T-helper 2 cell (primary cell): ENCODE results near the gene KYNU.

Source experiments
- DNase-seq, 5 experiments: peaks; one replicate each; pipeline versions ENCODE4 v3.0.0 to v3.0.0-alpha.2; 2012 to 2022

KYNU gene

GRCh38 chr2:142973160-142973821 lies 95.8 kb downstream of the KYNU start:
- no peak for DNase-seq

GRCh38 chr2:142973822-142974207 lies 96.4 kb downstream of the KYNU start:
- no peak for DNase-seq

- DNase-seq, result no peak
Measured at GRCh38 chr2:142974288-142975024, 97.0 kb downstream of the KYNU start.

- no peak for DNase-seq
Measured at GRCh38 chr2:142975239-142975638, 97.8 kb downstream of the KYNU start.

- peak in 1 of 5 experiments; percentile 31 for DNase-seq
Measured at GRCh38 chr2:142980246-142981068, 103.0 kb downstream of the KYNU start.

GRCh38 chr2:142981069-142981378 lies 103.6 kb downstream of the KYNU start:
- DNase-seq, result no peak

- DNase-seq, result no peak
Measured at GRCh38 chr2:142981756-142982155, 104.3 kb downstream of the KYNU start.

GRCh38 chr2:142983174-142983573 lies 105.7 kb downstream of the KYNU start:
- DNase-seq, result peak in 1 of 5 experiments; percentile 1

GRCh38 chr2:142984657-142985056 lies 107.2 kb downstream of the KYNU start:
- no peak for DNase-seq

- DNase-seq, result no peak
Measured at GRCh38 chr2:142987044-142987443, 109.6 kb downstream of the KYNU start.

GRCh38 chr2:142989273-142990204 lies 112.1 kb downstream of the KYNU start:
- DNase-seq, result peak in 1 of 5 experiments; percentile 20

- no peak for DNase-seq
Measured at GRCh38 chr2:142991295-142991694, 113.8 kb downstream of the KYNU start.

GRCh38 chr2:142992840-142993239 lies 115.4 kb downstream of the KYNU start:
- DNase-seq, result no peak

- DNase-seq, result no peak
Measured at GRCh38 chr2:142993771-142994170, 116.3 kb downstream of the KYNU start.

GRCh38 chr2:142994665-142995064 lies 117.2 kb downstream of the KYNU start:
- DNase-seq, result no peak

GRCh38 chr2:142997231-142997630 lies 119.8 kb downstream of the KYNU start:
- DNase-seq, result no peak

- DNase-seq, result no peak
Measured at GRCh38 chr2:143000599-143000998, 123.1 kb downstream of the KYNU start.

GRCh38 chr2:143001501-143001900 lies 124.0 kb downstream of the KYNU start:
- no peak for DNase-seq

GRCh38 chr2:143015656-143016055 lies 138.2 kb downstream of the KYNU start:
- DNase-seq, result no peak

- no peak for DNase-seq
Measured at GRCh38 chr2:143026411-143027054, 149.1 kb downstream of the KYNU start.

GRCh38 chr2:143029141-143029540 lies 151.7 kb downstream of the KYNU start:
- no peak for DNase-seq

- DNase-seq, result peak in 1 of 5 experiments; percentile 12
Measured at GRCh38 chr2:143030127-143030526, 152.7 kb downstream of the KYNU start.
